OCI-LY7 (cell line): Measurements from ENCODE around the gene MAGI1.

Experiments
- CTCF ChIP-seq: fragments of 200-600 bp; sonication (generic); conservative IDR thresholded peaks from 2 replicates; pipeline ENCODE4 v1.5.1; 2014; ENCODE audit warnings: mild to moderate bottlenecking, antibody characterized with exemption, low read length, moderate library complexity, mixed read lengths
- EZH2phosphoT487 ChIP-seq: fragments of 200-600 bp; sonication (generic); IDR thresholded peaks from 2 replicates; pipeline ENCODE4 v1.6.1; 2018; ENCODE audit warnings: low read depth, borderline replicate concordance, mild to moderate bottlenecking, mixed run types, antibody characterized with exemption, low read length, moderate library complexity, mixed read lengths

- TF ChIP-seq CTCF (no peak), EZH2phosphoT487 (no peak)
These were observed 700.1 kb downstream of the MAGI1 start for GRCh38 chr3:65338571-65338970.
